Endothelial cell (in vitro differentiated cells): Measurements from ENCODE around the gene MUC3A. TPM values are rescaled to one million over a fixed set of nuclear protein-coding genes. Genes with fewer than 3 reads are reported as not detected.

Source experiments
- DNase-seq: peaks from one replicate; pipeline ENCODE4 v3.0.0; 2021; ENCODE audit warnings: low spot score
- H3K27ac Mint-ChIP-seq: one replicate; pipeline ENCODE4 v1.8.0; 2021; ENCODE audit warnings: mixed read lengths, inconsistent platforms; ENCODE audit not compliant: unreplicated experiment
- H3K27me3 Mint-ChIP-seq: one replicate; pipeline ENCODE4 v1.8.0; 2021; ENCODE audit warnings: mild to moderate bottlenecking, moderate library complexity, mixed read lengths, inconsistent platforms; ENCODE audit not compliant: unreplicated experiment
- H3K36me3 Mint-ChIP-seq: one replicate; pipeline ENCODE4 v1.8.0; 2021; ENCODE audit warnings: mild to moderate bottlenecking, low read depth, mixed read lengths, inconsistent platforms; ENCODE audit not compliant: unreplicated experiment
- H3K4me1 Mint-ChIP-seq: one replicate; pipeline ENCODE4 v1.8.0; 2021; ENCODE audit warnings: mild to moderate bottlenecking, mixed read lengths, inconsistent platforms; ENCODE audit not compliant: unreplicated experiment
- H3K4me3 Mint-ChIP-seq: one replicate; pipeline ENCODE4 v1.8.0; 2021; ENCODE audit warnings: mild to moderate bottlenecking, mixed read lengths, inconsistent platforms; ENCODE audit not compliant: unreplicated experiment
- H3K9me3 Mint-ChIP-seq: one replicate; pipeline ENCODE4 v1.8.0; 2021; ENCODE audit warnings: mixed read lengths, inconsistent platforms; ENCODE audit not compliant: unreplicated experiment
- total RNA-seq: library from RNA; stranded (reverse); fragmentation: NEBNext Ultra II Directional; extraction: Animal tissue kit (Norgen Biotek cat#: 25700); gene quantifications from one replicate; pipeline ENCODE4 v1.2.1, GENCODE V29; 2021; ENCODE audit not compliant: unreplicated experiment
- TF ChIP-seq, protein P1 (sequence below): fragments of 200-600 bp; sonication (generic); IDR thresholded peaks from one replicate; pipeline ENCODE4 v1.5.0; 2021; ENCODE audit warnings: antibody characterized with exemption; ENCODE audit not compliant: unreplicated experiment

Gene MUC3A
- total RNA-seq, 1 donor from 2014 or later: 3.4 TPM

DNA sequence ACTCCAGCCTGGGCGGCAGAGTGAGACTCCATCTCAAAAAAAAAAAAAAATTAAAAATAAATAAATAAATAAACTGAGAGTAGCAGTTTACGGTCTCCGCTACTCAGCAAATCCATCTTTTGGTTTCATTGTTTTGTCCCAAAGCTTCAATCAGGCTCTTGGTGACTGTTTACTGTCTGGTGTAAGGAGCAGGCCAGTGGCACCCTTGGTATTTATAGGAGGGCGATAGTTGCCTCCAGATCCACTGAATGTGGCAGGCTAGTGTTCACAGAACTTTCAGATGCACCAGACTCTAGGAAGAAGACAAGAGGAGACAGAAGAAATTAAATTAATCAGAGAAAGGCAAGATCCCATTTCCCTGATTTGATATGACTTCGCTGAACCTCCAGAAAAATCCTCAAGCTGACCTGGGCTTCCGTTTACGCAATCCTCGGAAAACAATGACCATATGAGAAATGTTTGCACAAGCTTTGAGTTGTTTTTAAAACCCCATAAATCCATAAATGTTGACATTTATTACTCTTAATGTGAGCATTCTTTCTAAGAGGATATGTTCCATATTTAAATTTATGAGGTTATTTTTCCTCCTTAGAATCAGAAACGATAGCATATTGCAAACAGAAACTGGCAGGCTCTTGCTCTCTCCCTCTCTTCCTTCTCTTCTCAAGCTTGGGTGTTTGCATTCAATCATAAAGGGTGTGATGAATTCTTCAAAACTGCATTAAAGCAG, 7.1 kb upstream of the MUC3A start:
- no peaks in the 10 kb centered on the region for H3K9me3 Mint-ChIP-seq
- no peak overlapping the region for H3K4me3 Mint-ChIP-seq
- no peak for DNase-seq
- H3K27ac Mint-ChIP-seq: no peak overlapping the region
- TF ChIP-seq, protein P1, sequence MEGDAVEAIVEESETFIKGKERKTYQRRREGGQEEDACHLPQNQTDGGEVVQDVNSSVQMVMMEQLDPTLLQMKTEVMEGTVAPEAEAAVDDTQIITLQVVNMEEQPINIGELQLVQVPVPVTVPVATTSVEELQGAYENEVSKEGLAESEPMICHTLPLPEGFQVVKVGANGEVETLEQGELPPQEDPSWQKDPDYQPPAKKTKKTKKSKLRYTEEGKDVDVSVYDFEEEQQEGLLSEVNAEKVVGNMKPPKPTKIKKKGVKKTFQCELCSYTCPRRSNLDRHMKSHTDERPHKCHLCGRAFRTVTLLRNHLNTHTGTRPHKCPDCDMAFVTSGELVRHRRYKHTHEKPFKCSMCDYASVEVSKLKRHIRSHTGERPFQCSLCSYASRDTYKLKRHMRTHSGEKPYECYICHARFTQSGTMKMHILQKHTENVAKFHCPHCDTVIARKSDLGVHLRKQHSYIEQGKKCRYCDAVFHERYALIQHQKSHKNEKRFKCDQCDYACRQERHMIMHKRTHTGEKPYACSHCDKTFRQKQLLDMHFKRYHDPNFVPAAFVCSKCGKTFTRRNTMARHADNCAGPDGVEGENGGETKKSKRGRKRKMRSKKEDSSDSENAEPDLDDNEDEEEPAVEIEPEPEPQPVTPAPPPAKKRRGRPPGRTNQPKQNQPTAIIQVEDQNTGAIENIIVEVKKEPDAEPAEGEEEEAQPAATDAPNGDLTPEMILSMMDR: no peak
- no peaks in the 10 kb centered on the region for H3K4me1 Mint-ChIP-seq
- H3K27me3 Mint-ChIP-seq: peaks cover 4% of the 10 kb centered on the region
- no peaks in the 10 kb centered on the region for H3K36me3 Mint-ChIP-seq

DNA sequence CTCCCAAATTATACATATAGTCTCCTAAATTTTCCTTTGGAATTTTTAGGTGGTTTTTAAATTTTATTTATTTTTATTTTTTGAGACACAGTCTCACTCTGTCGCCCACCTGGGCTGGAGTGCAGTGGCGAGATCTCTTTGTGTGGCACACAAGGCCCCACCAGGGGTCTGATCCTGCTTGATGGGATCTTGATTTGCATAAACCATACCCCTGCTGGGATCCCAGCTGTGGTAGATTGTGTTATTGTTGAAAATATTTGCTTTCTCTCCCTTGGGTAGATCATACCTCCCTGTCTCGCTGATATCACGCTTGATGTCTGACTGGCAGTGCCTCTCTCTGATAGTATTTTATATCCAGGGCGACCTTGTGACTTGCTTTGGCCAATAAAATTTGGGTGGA, 5.6 kb upstream of the MUC3A start:
- Mint-ChIP-seq H3K4me3 (no peak overlapping the region), H3K27ac (no peak overlapping the region)

DNA sequence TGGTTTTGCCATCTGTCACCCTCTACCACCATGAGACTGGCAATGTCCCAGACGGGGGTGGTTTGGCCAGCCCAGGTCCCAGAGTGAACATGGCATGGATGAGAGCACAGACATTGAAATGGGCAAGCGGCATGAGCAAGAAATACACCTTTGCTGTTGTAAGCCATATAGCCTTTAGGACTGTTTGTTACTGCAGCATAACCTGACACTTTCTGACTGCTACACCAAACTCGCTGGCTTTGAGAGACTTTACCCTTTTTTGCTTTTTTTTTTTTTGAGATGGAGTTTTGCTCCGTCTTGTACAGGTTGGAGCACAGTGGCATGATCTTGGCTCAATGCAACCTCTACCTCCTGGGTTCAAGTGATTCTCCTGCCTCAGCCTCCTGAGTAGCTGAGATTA, 5.2 kb upstream of the MUC3A start:
- TF ChIP-seq, protein P1: no peak
- H3K27me3 Mint-ChIP-seq: peaks cover 6% of the 10 kb centered on the region
- peaks cover 2% of the 10 kb centered on the region for H3K4me1 Mint-ChIP-seq
- no peak overlapping the region for H3K4me3 Mint-ChIP-seq
- no peak for DNase-seq
- no peak overlapping the region for H3K27ac Mint-ChIP-seq
- no peaks in the 10 kb centered on the region for H3K9me3 Mint-ChIP-seq
- H3K36me3 Mint-ChIP-seq: no peaks in the 10 kb centered on the region

More for the DNA sequence above, 5.6 kb upstream of the MUC3A start:
- H3K4me1 Mint-ChIP-seq: no peaks in the 10 kb centered on the region
- no peaks in the 10 kb centered on the region for H3K36me3 Mint-ChIP-seq
- TF ChIP-seq, protein P1: no peak
- DNase-seq: no peak
- H3K9me3 Mint-ChIP-seq: no peaks in the 10 kb centered on the region
- peaks cover 5% of the 10 kb centered on the region for H3K27me3 Mint-ChIP-seq

GRCh38 chr7:100946111-100946510, 3.2 kb upstream of the MUC3A start:
- no peaks in the 10 kb centered on the region for H3K9me3 Mint-ChIP-seq
- TF ChIP-seq, protein P1: no peak
- H3K27ac Mint-ChIP-seq: peak overlapping the region; percentile 42
- no peaks in the 10 kb centered on the region for H3K36me3 Mint-ChIP-seq
- peaks cover 2% of the 10 kb centered on the region for H3K4me1 Mint-ChIP-seq
- DNase-seq: no peak
- H3K27me3 Mint-ChIP-seq: peaks cover 3% of the 10 kb centered on the region
- H3K4me3 Mint-ChIP-seq: no peak overlapping the region

DNA sequence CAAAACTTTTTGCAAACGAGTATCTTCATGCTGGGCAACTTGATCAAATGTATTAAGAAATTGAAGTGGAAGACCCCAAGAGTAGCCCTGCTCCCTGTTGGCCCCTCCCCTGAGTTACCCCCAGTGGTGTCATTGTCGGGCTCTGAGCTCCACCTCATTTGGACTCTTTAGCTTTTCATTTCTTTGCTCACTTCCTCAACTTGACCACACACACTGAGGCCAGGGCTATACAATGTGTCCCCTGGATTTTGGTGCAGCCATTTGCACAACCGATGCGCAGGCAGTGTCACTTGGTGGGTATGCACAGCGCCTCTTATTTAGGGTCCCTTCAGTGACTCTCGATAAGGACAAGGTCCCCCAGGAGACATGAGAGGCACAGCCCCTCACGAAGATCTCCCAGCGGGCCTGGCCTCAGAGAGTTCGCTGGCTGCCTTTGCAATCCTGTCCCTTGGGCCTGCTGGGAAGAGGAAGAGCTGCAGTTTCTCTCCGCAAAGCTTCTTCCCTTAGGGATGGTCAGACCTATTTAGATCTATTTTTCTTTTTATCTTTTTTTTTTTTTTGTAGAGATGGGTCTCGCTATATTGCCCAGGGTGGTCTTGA, 2.5 kb upstream of the MUC3A start:
- Mint-ChIP-seq H3K4me1 (peaks cover 2% of the 10 kb centered on the region), H3K36me3 (no peaks in the 10 kb centered on the region), H3K9me3 (no peaks in the 10 kb centered on the region), H3K4me3 (no peak overlapping the region), H3K27me3 (peaks cover 3% of the 10 kb centered on the region), H3K27ac (no peak overlapping the region)
- DNase-seq: no peak
- TF ChIP-seq, protein P1: no peak
